ENCODE results near the gene NPIPA5. TPM values are rescaled to one million over a fixed set of nuclear protein-coding genes. Genes with fewer than 3 reads are reported as not detected.
"Not testable (repeated sequence)": the region's sequence is repeated elsewhere in the genome, so short reads cannot be mapped to it uniquely, and the experiment has no call there.

The NPIPA5 gene
- total RNA-seq, 1 donor from 2014 or later = 12.0 TPM

DNA sequence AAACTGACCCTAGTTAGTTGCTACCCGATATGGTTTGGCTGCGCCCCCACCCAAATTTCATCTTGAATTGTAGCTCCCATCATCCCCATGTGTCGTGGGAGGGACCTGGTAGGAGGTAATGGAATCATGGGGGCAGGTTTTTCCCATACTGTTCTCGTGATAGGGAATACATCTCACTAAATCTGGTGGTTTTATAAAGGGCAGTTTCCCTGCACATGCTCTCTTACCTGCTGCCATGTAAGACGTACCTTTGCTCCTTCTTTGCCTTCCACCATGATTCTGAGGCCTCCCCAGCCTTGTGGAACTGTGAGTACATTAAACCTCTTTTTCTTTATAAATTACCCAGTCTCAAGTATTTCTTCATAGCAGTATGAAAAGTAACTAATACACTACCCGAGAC lies 10.0 kb upstream of the NPIPA5 start:
- H3K9me3 ChIP-seq; H3K27ac ChIP-seq; ATAC-seq; H3K27me3 ChIP-seq; H3K36me3 ChIP-seq; DNase-seq; intact Hi-C loops (cut with DNase I); H3K4me3 ChIP-seq; H3K4me1 ChIP-seq: not testable (repeated sequence)

GRCh38 chr16:15382810-15383209 lies 4.7 kb upstream of the NPIPA5 start:
- H3K27me3 ChIP-seq; DNase-seq; H3K36me3 ChIP-seq; H3K4me1 ChIP-seq; H3K4me3 ChIP-seq; H3K27ac ChIP-seq; intact Hi-C loops (cut with DNase I); ATAC-seq; H3K9me3 ChIP-seq: not testable (repeated sequence)

DNA sequence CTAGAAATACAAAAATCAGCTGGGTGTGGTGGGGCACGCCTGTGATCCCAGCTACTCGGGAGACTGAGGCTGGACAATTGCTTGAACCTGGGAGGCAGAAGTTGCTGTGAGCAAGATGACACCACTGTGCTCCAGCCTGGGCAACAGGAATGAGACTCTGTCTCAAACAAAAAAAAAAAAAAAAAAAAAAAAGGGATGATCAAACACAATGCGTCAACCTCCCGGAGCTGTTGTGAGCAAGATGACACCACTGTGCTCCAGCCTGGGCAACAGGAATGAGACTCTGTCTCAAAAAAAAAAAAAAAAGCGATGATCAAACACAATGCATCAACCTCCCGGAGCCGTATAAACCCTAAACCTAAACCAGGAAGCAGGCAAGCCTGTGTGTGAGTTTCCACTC lies 20.6 kb downstream of the NPIPA5 start:
- intact Hi-C loops (cut with DNase I); DNase-seq; H3K9me3 ChIP-seq; H3K27me3 ChIP-seq; ATAC-seq; H3K27ac ChIP-seq; H3K4me1 ChIP-seq; H3K36me3 ChIP-seq; H3K4me3 ChIP-seq: not testable (repeated sequence)

DNA sequence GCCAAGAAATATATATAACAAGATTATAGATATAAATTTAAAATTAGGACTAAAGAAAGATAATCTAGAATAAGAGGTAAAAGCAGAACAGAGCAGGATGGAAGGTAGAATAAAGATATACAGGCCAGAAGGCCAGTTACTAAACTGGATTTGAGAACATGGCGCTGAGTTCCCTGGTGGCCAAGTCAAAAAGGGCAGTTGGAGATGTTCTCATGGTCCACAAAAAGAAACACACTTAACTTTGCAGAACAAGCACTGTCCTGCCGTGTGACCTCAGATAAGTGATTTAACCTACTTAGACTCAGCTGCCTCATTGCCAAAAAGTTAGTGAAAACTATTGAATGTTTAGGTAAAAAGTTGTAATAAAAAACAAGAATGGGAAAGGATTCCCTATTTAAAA lies 23.2 kb downstream of the NPIPA5 start:
- H3K4me1 ChIP-seq; intact Hi-C loops (cut with DNase I); H3K9me3 ChIP-seq; H3K27ac ChIP-seq; H3K4me3 ChIP-seq; DNase-seq; H3K27me3 ChIP-seq; ATAC-seq; H3K36me3 ChIP-seq: not testable (repeated sequence)

DNA sequence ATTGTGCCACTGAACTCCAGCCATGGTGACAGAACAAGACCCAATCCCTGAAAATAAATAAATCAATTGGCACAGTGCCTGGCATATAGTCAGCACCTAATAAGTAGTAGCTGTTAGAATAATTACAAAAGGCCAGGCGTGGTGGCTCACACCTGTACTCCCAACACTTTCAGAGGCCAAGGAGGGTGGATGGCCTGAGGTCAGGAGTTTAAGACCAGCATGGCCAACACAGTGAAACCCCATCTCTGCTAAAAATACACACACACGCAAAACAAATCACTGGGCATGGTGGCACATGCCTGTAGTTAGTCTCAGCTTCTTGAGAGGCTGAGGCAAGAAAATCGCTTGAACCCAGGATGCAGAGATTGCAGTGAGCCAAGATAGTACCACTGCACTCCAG lies 25.2 kb downstream of the NPIPA5 start:
- intact Hi-C loops (cut with DNase I) = not testable (repeated sequence)

GRCh38 chr16:15351745-15352144 lies 26.3 kb downstream of the NPIPA5 start:
- H3K4me3 ChIP-seq; ATAC-seq; H3K27ac ChIP-seq; DNase-seq; H3K4me1 ChIP-seq; H3K36me3 ChIP-seq; intact Hi-C loops (cut with DNase I); H3K9me3 ChIP-seq; H3K27me3 ChIP-seq: not testable (repeated sequence)

More for the DNA sequence above, 25.2 kb downstream of the NPIPA5 start:
- H3K27ac ChIP-seq, H3K4me1 ChIP-seq, H3K9me3 ChIP-seq, H3K27me3 ChIP-seq, DNase-seq, H3K4me3 ChIP-seq, ATAC-seq, H3K36me3 ChIP-seq: not testable (repeated sequence)

DNA sequence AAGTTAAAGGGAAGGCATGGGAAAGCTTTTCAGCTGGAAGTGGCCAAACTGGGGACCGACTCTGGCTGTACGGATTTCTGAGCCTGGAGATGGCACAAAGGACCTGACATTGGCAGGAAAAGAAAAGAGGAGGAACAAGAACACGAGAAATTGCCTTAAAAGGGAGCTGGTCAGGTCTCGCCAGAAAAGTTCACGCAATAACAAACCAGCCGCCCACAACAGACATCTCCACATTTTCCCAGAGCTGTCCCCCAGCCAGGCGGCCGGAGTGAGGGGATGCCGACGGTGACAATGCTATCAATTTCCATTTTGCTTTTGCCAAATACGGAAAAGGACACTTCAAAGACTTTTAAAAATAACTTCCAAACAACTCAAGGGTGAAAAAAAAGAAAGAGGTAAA lies 26.8 kb downstream of the NPIPA5 start:
- intact Hi-C loops (cut with DNase I) = not testable (repeated sequence)

DNA sequence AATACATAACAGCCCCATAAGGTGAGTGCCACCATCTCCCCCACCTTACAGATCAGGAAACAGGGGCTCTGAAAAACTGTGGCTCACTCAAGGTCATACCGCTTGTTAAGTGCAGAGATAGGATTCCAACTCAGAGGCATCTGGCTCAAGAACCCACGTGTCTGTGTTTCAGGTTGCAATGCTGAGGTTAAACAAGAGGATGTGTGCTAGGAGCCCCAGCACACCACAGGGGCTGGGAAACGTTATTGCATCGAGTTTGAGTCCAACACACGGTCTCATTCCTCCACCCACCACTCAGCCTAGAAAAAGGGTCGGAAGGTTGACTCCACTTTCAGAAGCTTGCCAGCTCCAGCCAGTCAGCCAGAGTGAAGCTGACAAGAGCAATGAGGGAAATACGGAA lies 29.4 kb downstream of the NPIPA5 start:
- H3K4me1 ChIP-seq; H3K9me3 ChIP-seq; H3K4me3 ChIP-seq; DNase-seq; H3K27me3 ChIP-seq; H3K27ac ChIP-seq; intact Hi-C loops (cut with DNase I); H3K36me3 ChIP-seq; ATAC-seq: not testable (repeated sequence)

More for the DNA sequence above, 26.8 kb downstream of the NPIPA5 start:
- not testable (repeated sequence) for H3K4me3 ChIP-seq, H3K9me3 ChIP-seq, H3K4me1 ChIP-seq, H3K27ac ChIP-seq, DNase-seq, H3K27me3 ChIP-seq, ATAC-seq, H3K36me3 ChIP-seq

DNA sequence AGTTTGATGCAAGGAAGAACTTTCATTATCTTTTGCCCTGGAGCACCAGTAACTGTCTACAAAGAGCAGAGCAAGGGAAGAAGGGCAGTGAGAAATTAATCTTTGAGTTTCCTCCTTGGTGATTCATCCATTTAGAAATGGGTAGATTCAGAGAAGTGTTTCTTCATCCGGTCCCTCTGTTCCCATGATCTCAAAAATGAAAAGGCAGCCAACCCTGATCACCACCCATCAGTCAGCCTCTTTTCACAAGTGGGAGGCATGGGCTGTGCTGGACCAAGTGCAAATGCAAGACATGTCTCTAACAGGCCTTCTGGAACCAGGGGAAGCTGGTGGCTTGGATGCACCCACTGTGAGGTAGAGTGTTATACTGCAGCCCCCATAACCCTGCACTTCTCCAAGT lies 35.8 kb downstream of the NPIPA5 start:
- H3K36me3 ChIP-seq; ATAC-seq; H3K4me3 ChIP-seq; H3K9me3 ChIP-seq; DNase-seq; H3K27me3 ChIP-seq; intact Hi-C loops (cut with DNase I); H3K4me1 ChIP-seq; H3K27ac ChIP-seq: not testable (repeated sequence)

DNA sequence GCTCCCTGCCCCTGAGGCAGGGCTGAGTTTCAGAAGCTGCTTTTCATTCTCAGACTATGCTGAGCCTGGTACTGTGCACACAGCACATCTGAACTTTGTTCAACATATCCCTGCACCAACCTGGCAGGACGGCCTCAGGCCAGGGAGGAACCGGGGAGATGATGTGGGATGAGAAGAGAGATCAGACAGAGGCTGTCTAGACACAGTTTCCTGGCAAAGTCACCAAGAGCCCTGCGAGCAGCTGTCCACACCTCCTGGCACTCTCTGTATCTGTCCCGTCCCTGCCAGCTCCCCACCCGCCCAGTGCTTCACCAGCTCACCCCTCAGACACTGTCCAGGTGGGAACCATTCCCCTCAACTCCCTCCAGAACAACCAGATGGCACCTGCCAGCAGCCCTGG lies 39.1 kb downstream of the NPIPA5 start:
- peak; percentile 26 for ATAC-seq

DNA sequence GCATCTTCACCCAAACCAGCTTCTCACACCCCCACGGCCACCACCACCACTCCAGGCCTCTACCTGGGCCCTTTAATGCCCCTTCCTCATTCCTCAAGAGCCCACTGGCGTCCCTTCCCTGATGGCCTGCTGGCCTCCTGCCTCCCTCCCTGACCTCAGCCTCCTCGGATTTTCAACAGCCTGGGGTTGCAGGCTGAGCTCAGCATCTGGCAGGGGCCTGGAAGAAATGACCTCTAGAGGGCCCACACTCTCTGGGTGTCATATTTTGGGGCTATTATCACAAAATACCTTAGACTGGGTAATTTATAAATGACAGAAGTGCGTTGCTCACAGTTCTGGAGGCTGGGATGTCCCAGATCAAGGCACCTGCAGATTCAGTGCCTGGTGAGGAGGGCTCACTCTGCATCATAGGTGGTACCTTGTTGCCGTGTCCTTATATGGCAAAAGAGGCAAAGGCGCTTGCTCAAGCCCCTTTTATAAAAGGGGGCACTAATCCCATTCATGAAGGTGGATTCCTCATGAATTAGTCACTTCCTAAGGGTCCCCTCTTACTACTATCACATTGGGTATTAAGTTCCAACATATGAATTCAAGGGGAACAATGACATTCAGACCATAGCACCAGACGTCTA lies 40.0 kb downstream of the NPIPA5 start:
- H3K27me3 ChIP-seq; ATAC-seq; DNase-seq; H3K27ac ChIP-seq; H3K4me1 ChIP-seq; intact Hi-C loops (cut with DNase I); H3K9me3 ChIP-seq; H3K4me3 ChIP-seq; H3K36me3 ChIP-seq: not testable (repeated sequence)

More for the DNA sequence above, 39.1 kb downstream of the NPIPA5 start:
- H3K9me3 ChIP-seq; H3K36me3 ChIP-seq; H3K4me1 ChIP-seq; H3K4me3 ChIP-seq; H3K27me3 ChIP-seq; DNase-seq; intact Hi-C loops (cut with DNase I); H3K27ac ChIP-seq: not testable (repeated sequence)

GRCh38 chr16:15335609-15336008 lies 42.5 kb downstream of the NPIPA5 start:
- DNase-seq; H3K4me3 ChIP-seq; H3K27me3 ChIP-seq; H3K9me3 ChIP-seq; H3K4me1 ChIP-seq; intact Hi-C loops (cut with DNase I); H3K36me3 ChIP-seq; H3K27ac ChIP-seq; ATAC-seq: not testable (repeated sequence)

DNA sequence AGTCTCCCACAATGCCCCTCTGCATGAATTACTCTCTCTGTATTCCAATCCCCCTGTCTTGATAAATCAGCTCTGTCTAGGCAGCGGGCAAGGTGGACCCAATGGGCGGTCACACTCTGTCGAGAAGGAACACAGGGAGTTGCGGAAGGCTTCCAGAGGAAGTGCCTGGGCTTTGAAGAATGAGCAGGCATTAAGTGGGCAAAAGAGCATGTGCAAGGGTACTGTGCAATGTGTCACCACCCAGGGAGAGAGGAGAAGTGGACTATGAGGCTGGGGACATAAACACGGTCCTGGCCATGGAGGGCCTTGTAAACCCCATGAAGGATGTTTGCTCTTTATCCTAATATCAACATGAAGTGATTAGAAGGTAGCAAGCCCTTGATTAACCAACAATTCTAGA lies 44.1 kb downstream of the NPIPA5 start:
- H3K36me3 ChIP-seq; intact Hi-C loops (cut with DNase I); H3K4me3 ChIP-seq; H3K4me1 ChIP-seq; H3K9me3 ChIP-seq; H3K27ac ChIP-seq; DNase-seq; H3K27me3 ChIP-seq: not testable (repeated sequence)
- ATAC-seq = peak; percentile 84

DNA sequence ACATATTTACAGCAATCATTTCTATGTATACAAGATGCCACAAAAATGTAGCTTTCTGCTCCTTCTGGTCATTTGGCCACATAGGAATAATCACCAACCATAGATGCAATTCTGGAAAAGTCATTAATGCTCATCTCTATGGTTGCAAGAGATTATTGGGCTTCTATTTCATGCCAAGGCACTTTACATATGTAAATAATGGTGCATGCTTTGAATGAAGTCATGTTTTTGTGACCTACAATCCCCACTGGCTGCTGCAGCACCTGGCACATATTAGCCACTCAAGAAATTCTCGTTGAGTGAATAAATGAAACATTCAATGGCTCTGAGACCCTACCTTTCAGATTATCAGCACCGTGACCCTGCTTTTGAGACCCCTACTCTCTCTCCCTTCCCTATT lies 47.1 kb downstream of the NPIPA5 start:
- intact Hi-C loops (cut with DNase I); H3K4me1 ChIP-seq; H3K27ac ChIP-seq; ATAC-seq; H3K27me3 ChIP-seq; H3K36me3 ChIP-seq; DNase-seq; H3K9me3 ChIP-seq; H3K4me3 ChIP-seq: not testable (repeated sequence)

- DNase-seq; H3K4me3 ChIP-seq; H3K36me3 ChIP-seq; ATAC-seq; H3K27me3 ChIP-seq; H3K4me1 ChIP-seq; intact Hi-C loops (cut with DNase I); H3K27ac ChIP-seq; H3K9me3 ChIP-seq: not testable (repeated sequence)
Measured at GRCh38 chr16:15324954-15325353, 53.1 kb downstream of the NPIPA5 start.

All from upper lobe of right lung (tissue), 1 donor.